CD8-positive, alpha-beta memory T cell (primary cell): ENCODE results near the gene IDS. TPM values are rescaled to one million over a fixed set of nuclear protein-coding genes. Genes with fewer than 3 reads are reported as not detected.

Experiments used
- CTCF ChIA-PET: fragments of 350-600 bp; sonication (Branson Sonifier 250); formaldehyde crosslinking; loops from one replicate; lab custom pipeline; 2021; ENCODE audit warnings: antibody characterized with exemption; lab: Charles Lee
- POLR2A ChIA-PET: fragments of 350-600 bp; sonication (Branson Sonifier 250); formaldehyde crosslinking; loops from one replicate; lab custom pipeline; 2021; ENCODE audit warnings: antibody characterized with exemption; lab: Charles Lee
- DNase-seq, 5 donors: peaks; one replicate each; pipeline versions ENCODE4 v3.0.0 to v3.0.0-alpha.2; 2020 to 2022; ENCODE audit warnings: mixed read lengths in 1 of 5
- H3K27ac ChIP-seq: one replicate; pipeline ENCODE4 v1.7.0; 2013; ENCODE audit warnings: low read depth, mild to moderate bottlenecking, low read length, moderate library complexity
- H3K27me3 ChIP-seq: 2 replicates; pipeline ENCODE4 v1.7.0; 2013; ENCODE audit warnings: low read length, mild to moderate bottlenecking; ENCODE audit not compliant: insufficient read depth, poor library complexity, severe bottlenecking
- H3K36me3 ChIP-seq: 2 replicates; pipeline ENCODE4 v1.7.0; 2013; ENCODE audit warnings: mild to moderate bottlenecking, low read length, moderate library complexity; ENCODE audit not compliant: insufficient read depth
- H3K4me1 ChIP-seq: 2 replicates; pipeline ENCODE4 v1.7.0; 2013; ENCODE audit warnings: mild to moderate bottlenecking, low read length, moderate library complexity; ENCODE audit not compliant: insufficient read depth
- H3K4me3 ChIP-seq: 2 replicates; pipeline ENCODE4 v1.7.0; 2013; ENCODE audit warnings: mild to moderate bottlenecking, low read length
- H3K9me3 ChIP-seq: 2 replicates; pipeline ENCODE4 v1.7.0; 2013; ENCODE audit warnings: mild to moderate bottlenecking, low read length
- H3K27ac Mint-ChIP-seq, 8 donors: one replicate each; pipeline ENCODE4 v1.8.0; 2020 to 2021; ENCODE audit warnings: mixed read lengths in 8 of 8, mild to moderate bottlenecking in 6 of 8, inconsistent platforms in 3 of 8, moderate library complexity in 3 of 8
- H3K27me3 Mint-ChIP-seq, 2 donors: one replicate each; pipeline ENCODE4 v1.8.0; 2020 to 2021; ENCODE audit warnings: mixed read lengths in 2 of 2, mild to moderate bottlenecking in 1 of 2, moderate library complexity in 1 of 2
- H3K36me3 Mint-ChIP-seq, 3 donors: one replicate each; pipeline ENCODE4 v1.8.0; 2020 to 2021; ENCODE audit warnings: mixed read lengths in 3 of 3, inconsistent platforms in 1 of 3, mild to moderate bottlenecking in 1 of 3
- H3K4me1 Mint-ChIP-seq, 3 donors: one replicate each; pipeline ENCODE4 v1.8.0; 2020 to 2021; ENCODE audit warnings: mixed read lengths in 3 of 3, inconsistent platforms in 1 of 3, mild to moderate bottlenecking in 1 of 3
- H3K4me3 Mint-ChIP-seq, 7 donors: one replicate each; pipeline ENCODE4 v1.8.0; 2020 to 2021; ENCODE audit warnings: mixed read lengths in 7 of 7, mild to moderate bottlenecking in 6 of 7, moderate library complexity in 4 of 7, inconsistent platforms in 2 of 7
- H3K9me3 Mint-ChIP-seq, 5 donors: one replicate each; pipeline ENCODE4 v1.8.0; 2020 to 2022; ENCODE audit warnings: mixed read lengths in 5 of 5, mild to moderate bottlenecking in 3 of 5, moderate library complexity in 2 of 5, inconsistent platforms in 1 of 5
- polyA plus RNA-seq: library from polyadenylated mRNA; unstranded; fragments of 300-500 nt; fragmentation: Illumina TruSeq; gene quantifications from one replicate; pipeline ENCODE4 v1.2.3, GENCODE V29; 2021
- total RNA-seq, 2 experiments: library from RNA; stranded (reverse); gene quantifications; one replicate each; pipeline ENCODE4 v1.2.3, GENCODE V29; 2021

IDS gene
- total and polyA plus RNA-seq, 3 experiments from 2014 or later: 84.6 to 145 (median 86.0) TPM

DNA sequence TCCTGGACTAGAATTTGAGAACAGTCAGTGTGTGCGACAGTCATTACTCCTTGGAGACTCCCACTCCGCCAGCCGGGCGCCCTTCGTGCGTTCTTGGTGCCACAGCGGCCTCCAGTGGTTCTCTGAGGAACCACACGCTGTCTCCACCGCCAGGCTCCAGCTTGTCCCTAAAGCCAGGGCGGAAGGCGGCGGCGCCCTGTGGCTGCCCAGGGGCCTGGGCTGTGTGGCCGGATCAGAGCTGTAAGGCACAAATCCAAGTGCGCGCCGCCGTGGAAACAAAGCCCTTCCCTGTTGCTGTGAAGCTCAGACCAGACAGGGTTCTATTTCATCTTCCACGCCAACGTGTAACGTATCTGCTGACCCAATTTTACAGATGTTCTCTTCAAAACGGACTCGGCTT is 34.2 kb downstream of the IDS start:
- DNase-seq: peak; percentile 38 to 54 (median 49)
- H3K4me3 Mint-ChIP-seq: peak overlapping the region in 2 of 7 donors; percentile 24 to 51
- ChIA-PET CTCF (interaction anchor here (0.8 to 1.6 kb wide), 8 partner anchors 10 to 1555 kb away, joined by 3 to 8 read pairs (median 4); no protein-coding TSS in a partner anchor), POLR2A (no interaction called here)
- Histone ChIP-seq H3K27ac (no peak overlapping the region), H3K4me3 (no peak overlapping the region), H3K4me1 (no peaks in the 10 kb centered on the region), H3K27me3 (no peaks in the 10 kb centered on the region), H3K9me3 (no peaks in the 10 kb centered on the region), H3K36me3 (no peaks in the 10 kb centered on the region)
- H3K36me3 Mint-ChIP-seq: peaks cover 0 to 2% (median 0%) of the 10 kb centered on the region in 3 donors
- H3K4me1 Mint-ChIP-seq: peaks cover 5 to 7% (median 5%) of the 10 kb centered on the region in 3 donors
- no peaks in the 10 kb centered on the region for H3K9me3 Mint-ChIP-seq
- peaks cover 3% of the 10 kb centered on the region in 2 donors for H3K27me3 Mint-ChIP-seq
- peak overlapping the region in 1 of 8 donors; percentile 51 for H3K27ac Mint-ChIP-seq

DNA sequence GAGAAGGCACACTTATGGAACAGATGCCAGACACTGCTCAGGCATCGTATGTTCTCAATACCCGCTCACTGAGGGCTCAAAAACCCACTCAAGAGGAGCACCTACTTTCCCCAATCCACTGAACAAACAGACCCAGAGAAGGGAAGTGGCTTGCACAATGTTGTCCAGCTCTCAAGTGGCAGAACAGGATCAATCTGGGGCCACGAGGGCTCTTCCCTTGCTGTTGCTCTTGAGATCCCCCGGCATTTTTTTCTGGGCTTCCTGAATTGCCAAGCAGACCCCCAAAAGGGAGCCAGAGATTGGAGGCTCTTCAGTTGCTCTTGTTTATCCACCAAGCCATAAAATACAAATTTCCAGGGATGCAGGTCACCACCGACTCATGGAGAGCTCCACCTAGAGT is 35.7 kb downstream of the IDS start:
- ChIA-PET CTCF (no interaction called here), POLR2A (no interaction called here)
- Histone ChIP-seq H3K4me1 (no peaks in the 10 kb centered on the region), H3K36me3 (no peaks in the 10 kb centered on the region), H3K4me3 (no peak overlapping the region), H3K27me3 (no peaks in the 10 kb centered on the region), H3K9me3 (no peaks in the 10 kb centered on the region), H3K27ac (no peak overlapping the region)
- H3K27me3 Mint-ChIP-seq: peaks cover 5 to 6% of the 10 kb centered on the region in 2 donors
- H3K4me3 Mint-ChIP-seq: no peak overlapping the region
- H3K36me3 Mint-ChIP-seq: no peaks in the 10 kb centered on the region
- H3K4me1 Mint-ChIP-seq: peaks cover 4 to 5% (median 5%) of the 10 kb centered on the region in 3 donors
- H3K27ac Mint-ChIP-seq: no peak overlapping the region
- H3K9me3 Mint-ChIP-seq: no peaks in the 10 kb centered on the region
- DNase-seq: no peak

DNA sequence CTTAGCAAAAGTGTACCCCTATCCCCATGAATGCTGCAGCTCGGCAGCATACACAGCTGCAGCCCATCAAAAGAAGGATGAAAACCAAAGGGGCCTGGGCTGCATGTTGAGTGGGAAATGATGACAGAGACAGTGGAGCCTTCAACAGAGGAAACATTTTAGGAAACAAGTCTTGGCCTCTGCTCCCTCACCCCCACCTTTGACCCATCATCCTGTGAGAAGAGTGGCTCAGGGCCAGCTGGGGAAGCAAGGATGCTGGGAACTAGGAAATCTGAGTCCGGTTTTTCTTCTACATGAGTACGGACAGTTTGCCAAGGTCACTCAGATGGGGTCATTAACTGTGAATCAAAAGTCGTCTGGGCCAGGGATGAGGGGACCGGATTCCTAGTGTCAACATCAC is 37.2 kb downstream of the IDS start:
- Mint-ChIP-seq H3K27ac (no peak overlapping the region), H3K36me3 (no peaks in the 10 kb centered on the region), H3K9me3 (no peaks in the 10 kb centered on the region), H3K4me3 (no peak overlapping the region), H3K4me1 (peaks cover 4 to 5% (median 5%) of the 10 kb centered on the region in 3 donors), H3K27me3 (peaks cover 5 to 6% of the 10 kb centered on the region in 2 donors)
- ChIA-PET POLR2A (no interaction called here), CTCF (no interaction called here)
- Histone ChIP-seq H3K36me3 (no peaks in the 10 kb centered on the region), H3K27ac (no peak overlapping the region), H3K4me1 (no peaks in the 10 kb centered on the region), H3K27me3 (no peaks in the 10 kb centered on the region), H3K9me3 (no peaks in the 10 kb centered on the region), H3K4me3 (no peak overlapping the region)
- no peak for DNase-seq

DNA sequence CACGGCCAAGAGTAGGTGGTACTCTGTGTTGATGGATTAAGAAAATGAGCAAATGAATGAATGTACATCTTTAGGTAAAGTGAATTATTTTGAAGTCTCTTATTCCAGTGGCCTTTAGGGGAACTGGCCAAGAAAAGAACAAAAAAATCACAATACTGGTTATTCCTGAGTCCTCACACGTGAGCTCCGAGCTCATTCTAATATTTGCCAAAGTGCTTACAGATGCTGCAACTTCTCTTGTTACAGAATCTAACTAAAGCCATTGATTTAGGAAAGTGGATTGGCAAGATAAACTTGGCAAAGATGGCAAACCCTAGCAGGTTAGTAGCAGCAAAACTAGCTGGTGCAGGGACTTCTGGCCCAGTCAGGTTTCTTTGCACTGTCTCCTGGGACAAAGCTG is 37.6 kb downstream of the IDS start:
- Histone ChIP-seq H3K27me3 (no peaks in the 10 kb centered on the region), H3K4me1 (no peaks in the 10 kb centered on the region), H3K9me3 (no peaks in the 10 kb centered on the region), H3K4me3 (no peak overlapping the region), H3K36me3 (no peaks in the 10 kb centered on the region), H3K27ac (no peak overlapping the region)
- no peak for DNase-seq
- Mint-ChIP-seq H3K36me3 (no peaks in the 10 kb centered on the region), H3K4me1 (peaks cover 4 to 5% (median 5%) of the 10 kb centered on the region in 3 donors), H3K4me3 (no peak overlapping the region), H3K27ac (no peak overlapping the region), H3K9me3 (no peaks in the 10 kb centered on the region), H3K27me3 (peaks cover 5 to 6% of the 10 kb centered on the region in 2 donors)
- CTCF ChIA-PET: no interaction called here
- POLR2A ChIA-PET: no interaction called here

DNA sequence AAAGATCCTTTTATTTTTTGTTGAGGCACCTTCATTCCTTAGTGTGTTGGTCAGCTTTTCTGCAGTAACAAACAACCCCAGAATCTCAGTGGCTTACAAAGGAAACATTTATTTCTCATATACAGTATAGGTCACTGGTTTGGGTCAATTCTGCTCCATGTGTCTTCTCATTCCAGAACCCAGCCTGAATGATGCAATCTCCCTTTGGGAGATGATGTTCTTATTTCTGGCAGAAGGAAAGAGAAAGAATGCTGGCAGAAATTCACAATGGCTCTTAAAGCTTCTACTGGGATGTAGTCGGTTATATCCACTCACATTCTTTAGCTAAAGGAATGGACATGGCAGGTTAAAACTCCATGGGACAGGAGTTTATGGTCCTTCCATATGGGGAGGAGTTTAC is 42.3 kb downstream of the IDS start:
- Mint-ChIP-seq H3K4me3 (no peak overlapping the region), H3K27me3 (peaks cover 3 to 21% of the 10 kb centered on the region in 2 donors)
- CTCF ChIA-PET: no interaction called here

DNA sequence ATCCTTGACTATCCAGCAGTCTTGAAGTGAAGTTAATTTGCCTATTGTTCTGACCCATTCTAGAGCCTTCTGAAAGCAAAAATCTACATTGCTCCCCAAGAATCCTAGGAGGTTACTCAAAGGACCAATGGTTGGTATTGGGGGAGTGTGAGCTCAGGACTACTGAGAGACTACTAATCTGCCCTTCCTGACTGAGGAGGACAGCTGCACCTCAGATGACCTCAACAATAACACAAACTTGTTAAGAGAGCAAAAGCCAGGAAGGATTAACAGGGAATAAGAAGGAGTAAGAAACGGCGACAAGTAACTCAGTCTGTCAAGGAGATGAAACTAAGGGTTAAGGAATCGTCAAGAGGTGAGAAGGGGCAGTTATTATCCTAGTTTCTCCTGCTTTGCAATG is 43.4 kb downstream of the IDS start:
- H3K27ac Mint-ChIP-seq: no peak overlapping the region
- no peaks in the 10 kb centered on the region for H3K9me3 Mint-ChIP-seq
- DNase-seq: no peak
- no peak overlapping the region for H3K4me3 Mint-ChIP-seq
- Histone ChIP-seq H3K9me3 (no peaks in the 10 kb centered on the region), H3K4me3 (no peak overlapping the region), H3K4me1 (no peaks in the 10 kb centered on the region), H3K27ac (no peak overlapping the region), H3K27me3 (no peaks in the 10 kb centered on the region), H3K36me3 (no peaks in the 10 kb centered on the region)
- ChIA-PET CTCF (interaction anchor here (1.2 kb wide), 1 partner anchor 9 kb away, joined by 4 read pairs; no protein-coding TSS in a partner anchor), POLR2A (no interaction called here)
- H3K27me3 Mint-ChIP-seq: peaks cover 3 to 21% of the 10 kb centered on the region in 2 donors
- no peaks in the 10 kb centered on the region for H3K4me1 Mint-ChIP-seq
- H3K36me3 Mint-ChIP-seq: no peaks in the 10 kb centered on the region

More for the DNA sequence above, 42.3 kb downstream of the IDS start:
- H3K27me3 ChIP-seq: no peaks in the 10 kb centered on the region
- no peak overlapping the region for H3K27ac Mint-ChIP-seq
- no peaks in the 10 kb centered on the region for H3K36me3 ChIP-seq
- POLR2A ChIA-PET: no interaction called here
- no peaks in the 10 kb centered on the region for H3K4me1 ChIP-seq
- H3K4me3 ChIP-seq: no peak overlapping the region
- no peaks in the 10 kb centered on the region for H3K4me1 Mint-ChIP-seq
- DNase-seq: no peak
- no peaks in the 10 kb centered on the region for H3K9me3 Mint-ChIP-seq
- no peaks in the 10 kb centered on the region for H3K36me3 Mint-ChIP-seq
- H3K27ac ChIP-seq: no peak overlapping the region
- H3K9me3 ChIP-seq: no peaks in the 10 kb centered on the region

DNA sequence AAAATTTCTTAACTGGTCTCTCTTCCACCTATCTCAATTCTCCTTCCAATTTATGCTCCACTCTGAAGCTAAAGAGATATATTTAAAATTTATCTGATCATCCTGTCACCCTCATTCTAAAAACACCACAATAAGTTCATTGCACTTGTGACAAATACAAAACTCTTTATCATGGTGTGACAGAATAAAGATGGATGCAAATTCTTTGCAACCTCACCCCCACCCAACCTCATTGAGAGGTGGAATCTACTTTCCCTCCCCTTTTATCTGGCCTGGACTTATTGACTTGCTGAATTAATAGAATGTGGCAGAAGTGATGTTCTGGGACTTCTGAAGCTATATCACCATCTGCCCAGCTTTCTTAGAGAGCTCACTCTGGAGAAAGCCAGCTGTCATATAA is 46.5 kb downstream of the IDS start:
- H3K36me3 ChIP-seq: no peaks in the 10 kb centered on the region
- H3K9me3 ChIP-seq: no peaks in the 10 kb centered on the region
- CTCF ChIA-PET: no interaction called here
- H3K4me3 Mint-ChIP-seq: no peak overlapping the region
- H3K4me1 Mint-ChIP-seq: no peaks in the 10 kb centered on the region
- H3K27me3 Mint-ChIP-seq: peaks cover 1 to 17% of the 10 kb centered on the region in 2 donors
- H3K36me3 Mint-ChIP-seq: no peaks in the 10 kb centered on the region
- POLR2A ChIA-PET: no interaction called here
- H3K27ac Mint-ChIP-seq: no peak overlapping the region
- H3K4me3 ChIP-seq: no peak overlapping the region
- no peaks in the 10 kb centered on the region for H3K27me3 ChIP-seq
- H3K9me3 Mint-ChIP-seq: no peaks in the 10 kb centered on the region
- no peak overlapping the region for H3K27ac ChIP-seq
- no peaks in the 10 kb centered on the region for H3K4me1 ChIP-seq
- DNase-seq: no peak

DNA sequence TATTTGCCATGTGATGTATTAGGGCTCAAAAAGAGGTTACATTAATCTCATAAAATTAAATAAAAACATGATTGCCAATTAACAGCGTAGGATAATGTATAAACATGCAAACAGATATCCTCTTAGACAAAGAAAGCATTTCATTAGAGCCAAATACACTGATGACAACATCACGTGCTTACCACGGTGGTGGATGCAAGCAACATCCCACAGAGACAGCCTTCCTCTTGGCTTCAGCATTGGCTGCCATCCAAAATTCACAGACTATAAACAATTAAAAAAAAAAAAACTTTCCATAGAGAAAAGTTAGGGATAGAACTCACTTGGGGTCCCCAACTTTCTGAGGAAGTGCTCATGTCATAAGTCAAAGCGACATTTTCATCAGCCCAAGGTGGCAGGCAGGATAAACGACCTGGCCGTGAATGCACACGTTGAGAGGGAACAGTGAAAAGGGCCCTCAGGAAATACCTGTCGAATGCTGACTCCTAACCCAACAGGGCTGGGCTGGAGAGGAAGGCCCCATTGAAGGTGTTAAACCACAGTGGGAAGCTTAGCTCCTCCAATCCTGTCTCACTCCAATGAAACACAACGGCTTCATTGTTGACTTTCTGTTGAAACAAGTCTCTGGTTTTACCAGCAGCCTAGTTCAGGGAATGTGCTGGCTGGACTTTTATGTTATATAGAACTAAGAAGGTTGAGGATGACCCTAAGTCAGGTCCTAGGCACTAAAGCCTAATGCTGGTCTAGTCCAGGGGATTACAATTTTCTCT is 48.4 kb downstream of the IDS start:
- no peak overlapping the region for H3K27ac ChIP-seq
- H3K36me3 Mint-ChIP-seq: no peaks in the 10 kb centered on the region
- H3K36me3 ChIP-seq: no peaks in the 10 kb centered on the region
- H3K4me1 ChIP-seq: no peaks in the 10 kb centered on the region
- no peaks in the 10 kb centered on the region for H3K9me3 ChIP-seq
- ChIA-PET CTCF (no interaction called here), POLR2A (no interaction called here)
- no peaks in the 10 kb centered on the region for H3K27me3 ChIP-seq
- H3K27ac Mint-ChIP-seq: no peak overlapping the region
- DNase-seq: no peak
- no peak overlapping the region for H3K4me3 Mint-ChIP-seq
- H3K9me3 Mint-ChIP-seq: no peaks in the 10 kb centered on the region
- H3K27me3 Mint-ChIP-seq: peaks cover 0 to 17% of the 10 kb centered on the region in 2 donors
- no peak overlapping the region for H3K4me3 ChIP-seq
- no peaks in the 10 kb centered on the region for H3K4me1 Mint-ChIP-seq
